Measurements from ENCODE around the gene UNK. TPM values are rescaled to one million over a fixed set of nuclear protein-coding genes. Genes with fewer than 3 reads are reported as not detected.

The UNK gene
- total and polyA plus RNA-seq, 12 donors: 11.6 to 21.3 (median 14.7) TPM

DNA sequence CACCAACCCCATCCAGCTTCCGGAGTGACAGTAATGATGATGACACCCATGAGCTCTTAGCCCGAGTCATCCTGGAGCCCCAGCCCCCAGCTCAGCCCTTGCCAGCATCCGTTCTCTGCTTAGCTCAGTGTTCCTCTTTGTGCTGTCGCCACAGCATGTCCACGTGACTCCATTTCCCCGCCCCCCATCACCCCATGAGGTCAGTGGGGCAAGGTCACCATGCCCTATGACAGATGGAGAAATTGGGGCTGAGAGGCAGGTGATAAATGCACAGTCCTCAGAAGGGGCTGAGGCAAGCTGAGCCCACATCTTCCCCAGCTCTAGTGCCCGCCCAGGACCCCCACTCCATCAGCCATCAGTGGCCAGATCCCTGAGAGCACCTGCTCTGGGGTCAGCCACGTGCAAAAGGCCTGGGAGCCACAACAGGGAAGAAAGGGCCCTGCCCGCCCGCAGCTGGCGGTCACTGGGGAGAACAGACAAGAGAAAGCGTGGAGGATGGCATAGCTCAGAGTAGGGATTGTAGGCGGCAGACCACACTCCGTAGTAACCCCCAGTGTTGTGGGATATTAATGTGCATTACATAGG, 46.3 kb upstream of the UNK start:
- H3K9me3 ChIP-seq: no peaks in the 10 kb centered on the region
- intact Hi-C loops (cut with DNase I): no loop called here
- peak in 3 of 8 donors; percentile 12 to 35 (median 34) for ATAC-seq

DNA sequence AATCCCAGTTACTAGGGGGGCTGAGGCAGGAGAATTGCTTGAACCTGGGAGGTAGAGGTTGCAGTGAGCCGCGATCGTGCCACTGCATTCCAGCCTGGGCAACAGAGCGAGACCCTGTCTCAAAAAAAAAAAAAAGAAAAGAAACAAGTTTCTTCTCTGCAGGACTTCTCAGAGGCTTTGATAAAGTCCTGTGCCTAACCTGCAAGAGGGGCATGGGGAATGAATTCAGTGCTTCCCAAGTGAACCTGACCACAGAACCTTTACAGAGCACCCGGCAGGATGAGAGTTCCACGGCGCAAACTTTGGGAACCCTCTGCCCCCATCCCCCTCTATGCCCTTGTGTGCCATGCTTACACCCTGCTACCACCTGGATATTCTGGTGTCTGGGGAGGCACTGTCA, 45.4 kb upstream of the UNK start:
- no peak for ATAC-seq
- Histone ChIP-seq H3K27ac (no peak overlapping the region), H3K27me3 (no peaks in the 10 kb centered on the region), H3K4me1 (peaks cover 0 to 18% (median 0%) of the 10 kb centered on the region in 9 donors), H3K9me3 (no peaks in the 10 kb centered on the region), H3K4me3 (no peak overlapping the region), H3K36me3 (peaks cover 0 to 17% (median 0%) of the 10 kb centered on the region in 9 donors)
- TF ChIP-seq, protein P1, sequence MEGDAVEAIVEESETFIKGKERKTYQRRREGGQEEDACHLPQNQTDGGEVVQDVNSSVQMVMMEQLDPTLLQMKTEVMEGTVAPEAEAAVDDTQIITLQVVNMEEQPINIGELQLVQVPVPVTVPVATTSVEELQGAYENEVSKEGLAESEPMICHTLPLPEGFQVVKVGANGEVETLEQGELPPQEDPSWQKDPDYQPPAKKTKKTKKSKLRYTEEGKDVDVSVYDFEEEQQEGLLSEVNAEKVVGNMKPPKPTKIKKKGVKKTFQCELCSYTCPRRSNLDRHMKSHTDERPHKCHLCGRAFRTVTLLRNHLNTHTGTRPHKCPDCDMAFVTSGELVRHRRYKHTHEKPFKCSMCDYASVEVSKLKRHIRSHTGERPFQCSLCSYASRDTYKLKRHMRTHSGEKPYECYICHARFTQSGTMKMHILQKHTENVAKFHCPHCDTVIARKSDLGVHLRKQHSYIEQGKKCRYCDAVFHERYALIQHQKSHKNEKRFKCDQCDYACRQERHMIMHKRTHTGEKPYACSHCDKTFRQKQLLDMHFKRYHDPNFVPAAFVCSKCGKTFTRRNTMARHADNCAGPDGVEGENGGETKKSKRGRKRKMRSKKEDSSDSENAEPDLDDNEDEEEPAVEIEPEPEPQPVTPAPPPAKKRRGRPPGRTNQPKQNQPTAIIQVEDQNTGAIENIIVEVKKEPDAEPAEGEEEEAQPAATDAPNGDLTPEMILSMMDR (IDR thresholded peaks at IDR 0.05): no peak
- intact Hi-C loops (cut with DNase I): no loop called here
- DNase-seq: no peak
- WGBS, 2 donors: 90 to 92% methylated on average over 7 of the region's 7 CpGs

More for the DNA sequence above, 46.3 kb upstream of the UNK start:
- Histone ChIP-seq H3K36me3 (peaks cover 0 to 17% (median 0%) of the 10 kb centered on the region in 9 donors), H3K4me3 (no peak overlapping the region), H3K27ac (peak overlapping the region in 1 of 10 donors; percentile 65), H3K27me3 (no peaks in the 10 kb centered on the region), H3K4me1 (peaks cover 0 to 18% (median 0%) of the 10 kb centered on the region in 9 donors)
- TF ChIP-seq, protein P1 (IDR thresholded peaks at IDR 0.05): no peak
- WGBS, 2 donors: 64 to 69% methylated on average over 14 of the region's 14 CpGs
- DNase-seq: no peak

DNA sequence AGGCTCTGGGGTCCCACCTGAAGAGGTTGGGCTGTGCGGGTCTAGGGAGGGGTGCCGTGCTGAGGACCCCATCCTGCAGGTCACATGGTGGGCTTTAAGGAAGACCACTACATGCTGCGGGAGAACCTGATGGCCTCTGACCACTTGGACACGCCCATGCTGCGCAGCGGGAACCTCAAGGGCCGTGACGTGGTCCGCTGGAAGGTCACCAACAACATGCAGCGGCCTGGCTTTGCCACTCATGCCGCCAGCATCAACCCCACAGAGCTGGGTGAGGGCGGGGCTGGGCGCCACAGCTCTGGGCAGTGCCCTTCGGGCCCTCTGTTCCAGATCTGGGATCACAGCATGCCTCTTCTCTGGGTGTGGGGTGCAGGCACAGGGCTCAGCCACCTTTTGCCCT, 44.8 kb upstream of the UNK start:
- intact Hi-C loops (cut with DNase I): loop anchor here in 2 of 10 donors (10.0 kb wide), 2 partner anchors 315 to 325 kb away; no protein-coding TSS in a partner anchor
- no peak overlapping the region for H3K27ac ChIP-seq
- TF ChIP-seq, protein P1 (IDR thresholded peaks at IDR 0.05): no peak
- H3K9me3 ChIP-seq: no peaks in the 10 kb centered on the region
- H3K27me3 ChIP-seq: no peaks in the 10 kb centered on the region
- ATAC-seq (no peak), DNase-seq (no peak)
- H3K4me1 ChIP-seq: peaks cover 0 to 13% (median 0%) of the 10 kb centered on the region in 9 donors
- H3K36me3 ChIP-seq: peaks cover 0 to 17% (median 0%) of the 10 kb centered on the region in 9 donors
- H3K4me3 ChIP-seq: no peak overlapping the region
- 91 to 94% methylated on average over 14 of the region's 14 CpGs for WGBS, 2 donors

DNA sequence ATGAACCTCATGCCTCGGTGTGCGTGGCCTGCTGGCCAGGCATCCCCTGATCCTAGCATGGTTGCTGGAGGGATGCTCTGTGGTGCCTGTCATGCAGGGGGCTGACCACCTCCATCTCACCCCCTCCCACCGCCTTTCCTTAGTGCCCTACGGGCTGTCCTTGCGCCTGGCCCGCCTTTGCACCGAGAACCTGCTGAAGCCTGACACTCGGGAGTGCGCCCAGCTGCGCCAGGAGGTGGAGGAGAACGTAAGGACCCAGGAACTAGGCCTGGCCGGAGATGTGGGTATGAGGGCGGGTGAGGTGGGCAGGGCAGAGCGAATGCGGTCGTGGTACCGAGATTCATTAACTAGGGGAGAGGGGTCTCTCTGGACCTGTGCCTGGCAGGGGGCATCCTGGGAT, 44.4 kb upstream of the UNK start:
- intact Hi-C loops (cut with DNase I): loop anchor here in 2 of 10 donors (10.0 kb wide), 2 partner anchors 315 to 325 kb away; no protein-coding TSS in a partner anchor
- TF ChIP-seq, protein P1 (IDR thresholded peaks at IDR 0.05): no peak
- no peak overlapping the region for H3K27ac ChIP-seq
- no peak overlapping the region for H3K4me3 ChIP-seq
- no peaks in the 10 kb centered on the region for H3K27me3 ChIP-seq
- no peaks in the 10 kb centered on the region for H3K9me3 ChIP-seq
- 92 to 97% methylated on average over 17 of the region's 17 CpGs for WGBS, 2 donors
- H3K4me1 ChIP-seq: peaks cover 0 to 13% (median 0%) of the 10 kb centered on the region in 9 donors
- DNase-seq: no peak
- ATAC-seq: no peak
- H3K36me3 ChIP-seq: peaks cover 0 to 17% (median 0%) of the 10 kb centered on the region in 9 donors
